ENCODE data around the gene UPK3B. TPM values are rescaled to one million over a fixed set of nuclear protein-coding genes. Genes with fewer than 3 reads are reported as not detected.
"Not testable (repeated sequence)": the region's sequence is repeated elsewhere in the genome, so short reads cannot be mapped to it uniquely, and the experiment has no call there.

Gene UPK3B
- 10 to 100 TPM; 16.7 to 63.9 TPM for polyA plus RNA-seq

- H3K9me3 ChIP-seq (ENCODE audit: control insufficient read depth in 2 of 2, insufficient read depth in 1 of 2, low read depth in 1 of 2, low read length in 1 of 2) = no peaks in the 10 kb centered on the region
- H3K27me3 ChIP-seq (ENCODE audit: control insufficient read depth in 1 of 2, insufficient read depth in 2 of 2, low read length in 2 of 2) = no peaks in the 10 kb centered on the region
- peak within 1 kb of the TSS; percentile 26 to 32 for H3K4me3 ChIP-seq (ENCODE audit: low read depth in 1 of 2, low read length in 2 of 2)
- H3K27ac ChIP-seq (ENCODE audit: low read depth in 2 of 2, low read length in 1 of 2) = peak within 1 kb of the TSS; percentile 58 to 63
- peaks cover under 1 to 12% of the 10 kb centered on the region in 2 donors for H3K36me3 ChIP-seq (ENCODE audit: control insufficient read depth in 2 of 2, insufficient read depth in 2 of 2, low read length in 1 of 2)
- H3K4me1 ChIP-seq (ENCODE audit: control insufficient read depth in 2 of 2, insufficient read depth in 2 of 2, low read length in 1 of 2) = peaks cover 0 to 11% of the 10 kb centered on the region in 2 donors
- 36 to 37% methylated on average over 20 of the region's 20 CpGs for WGBS, 2 donors
These were observed at the start of gene UPK3B for GRCh38 chr7:76509931-76510877. TSS of gene UPK3B (plus strand) at chr7:76510552. CDS start at chr7:76510653, 101 bp downstream.

- H3K9me3 ChIP-seq (ENCODE audit: control insufficient read depth in 2 of 2, insufficient read depth in 1 of 2, low read depth in 1 of 2, low read length in 1 of 2); H3K27me3 ChIP-seq (ENCODE audit: control insufficient read depth in 1 of 2, insufficient read depth in 2 of 2, low read length in 2 of 2); H3K36me3 ChIP-seq (ENCODE audit: control insufficient read depth in 2 of 2, insufficient read depth in 2 of 2, low read length in 1 of 2); H3K27ac ChIP-seq (ENCODE audit: low read depth in 2 of 2, low read length in 1 of 2); H3K4me1 ChIP-seq (ENCODE audit: control insufficient read depth in 2 of 2, insufficient read depth in 2 of 2, low read length in 1 of 2); H3K4me3 ChIP-seq (ENCODE audit: low read depth in 1 of 2, low read length in 2 of 2): not testable (repeated sequence)
- WGBS, 2 donors = 81 to 83% methylated on average over 9 to 14 of the region's 20 CpGs
These were observed 49.6 kb upstream of the UPK3B start for GRCh38 chr7:76460767-76461166.

- peak within 1 kb of the TSS; percentile 44 to 54 for H3K4me3 ChIP-seq (ENCODE audit: low read depth in 1 of 2, low read length in 2 of 2)
- peak within 1 kb of the TSS; percentile 59 to 82 for H3K27ac ChIP-seq (ENCODE audit: low read depth in 2 of 2, low read length in 1 of 2)
- not testable (repeated sequence) for H3K4me1 ChIP-seq (ENCODE audit: control insufficient read depth in 2 of 2, insufficient read depth in 2 of 2, low read length in 1 of 2); H3K27me3 ChIP-seq (ENCODE audit: control insufficient read depth in 1 of 2, insufficient read depth in 2 of 2, low read length in 2 of 2); H3K36me3 ChIP-seq (ENCODE audit: control insufficient read depth in 2 of 2, insufficient read depth in 2 of 2, low read length in 1 of 2); H3K9me3 ChIP-seq (ENCODE audit: control insufficient read depth in 2 of 2, insufficient read depth in 1 of 2, low read depth in 1 of 2, low read length in 1 of 2)
- WGBS, 2 donors = 2% methylated on average over 15 to 21 of the region's 54 CpGs
These were observed 48.8 kb upstream of the UPK3B start, which contains the start of gene DTX2 for GRCh38 chr7:76461464-76462101. TSS of gene DTX2 (plus strand) at chr7:76461709. CDS start at chr7:76480510, 18,801 bp downstream.

GRCh38 chr7:76462271-76462882 is 48.0 kb upstream of the UPK3B start:
- H3K27ac ChIP-seq (ENCODE audit: low read depth in 2 of 2, low read length in 1 of 2); H3K4me3 ChIP-seq (ENCODE audit: low read depth in 1 of 2, low read length in 2 of 2): not testable (repeated sequence)
- WGBS, 2 donors = no CpG with 5 or more reads among the region's 17 CpGs

DNA sequence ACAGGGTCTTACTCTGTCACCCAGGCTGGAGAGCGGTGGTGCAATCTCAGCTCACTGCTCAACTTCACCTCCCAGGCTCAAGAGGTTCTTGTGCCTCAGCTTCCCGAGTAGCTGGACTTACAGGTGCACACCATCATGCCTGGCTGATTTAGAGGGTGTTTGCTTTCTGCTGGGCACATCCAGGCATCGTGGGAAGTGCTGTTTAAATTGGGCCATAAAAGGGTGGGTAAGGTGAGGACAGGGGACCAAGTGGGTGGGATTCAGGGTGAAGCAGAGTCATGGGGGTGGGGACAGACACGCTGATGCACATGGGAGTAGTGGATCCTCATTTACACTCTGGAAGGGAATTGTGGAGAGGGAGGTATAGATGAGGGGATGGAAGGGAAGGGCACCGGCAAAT is 45.4 kb upstream of the UPK3B start:
- H3K36me3 ChIP-seq (ENCODE audit: control insufficient read depth in 2 of 2, insufficient read depth in 2 of 2, low read length in 1 of 2); H3K9me3 ChIP-seq (ENCODE audit: control insufficient read depth in 2 of 2, insufficient read depth in 1 of 2, low read depth in 1 of 2, low read length in 1 of 2); H3K4me1 ChIP-seq (ENCODE audit: control insufficient read depth in 2 of 2, insufficient read depth in 2 of 2, low read length in 1 of 2); H3K27me3 ChIP-seq (ENCODE audit: control insufficient read depth in 1 of 2, insufficient read depth in 2 of 2, low read length in 2 of 2): not testable (repeated sequence)
- Histone ChIP-seq H3K4me3 (ENCODE audit: low read depth in 1 of 2, low read length in 2 of 2) (peak overlapping the region in 1 of 2 donors; percentile 19), H3K27ac (ENCODE audit: low read depth in 2 of 2, low read length in 1 of 2) (peak overlapping the region in 1 of 2 donors; percentile 4)
- 62 to 73% methylated on average over 4 of the region's 5 CpGs for WGBS, 2 donors

More at GRCh38 chr7:76462271-76462882, 48.0 kb upstream of the UPK3B start:
- not testable (repeated sequence) for H3K36me3 ChIP-seq (ENCODE audit: control insufficient read depth in 2 of 2, insufficient read depth in 2 of 2, low read length in 1 of 2); H3K9me3 ChIP-seq (ENCODE audit: control insufficient read depth in 2 of 2, insufficient read depth in 1 of 2, low read depth in 1 of 2, low read length in 1 of 2); H3K4me1 ChIP-seq (ENCODE audit: control insufficient read depth in 2 of 2, insufficient read depth in 2 of 2, low read length in 1 of 2); H3K27me3 ChIP-seq (ENCODE audit: control insufficient read depth in 1 of 2, insufficient read depth in 2 of 2, low read length in 2 of 2)

GRCh38 chr7:76465950-76466349 is 44.4 kb upstream of the UPK3B start:
- not testable (repeated sequence) for H3K27me3 ChIP-seq (ENCODE audit: control insufficient read depth in 1 of 2, insufficient read depth in 2 of 2, low read length in 2 of 2); H3K9me3 ChIP-seq (ENCODE audit: control insufficient read depth in 2 of 2, insufficient read depth in 1 of 2, low read depth in 1 of 2, low read length in 1 of 2); H3K4me1 ChIP-seq (ENCODE audit: control insufficient read depth in 2 of 2, insufficient read depth in 2 of 2, low read length in 1 of 2); H3K27ac ChIP-seq (ENCODE audit: low read depth in 2 of 2, low read length in 1 of 2); H3K36me3 ChIP-seq (ENCODE audit: control insufficient read depth in 2 of 2, insufficient read depth in 2 of 2, low read length in 1 of 2); H3K4me3 ChIP-seq (ENCODE audit: low read depth in 1 of 2, low read length in 2 of 2)
- WGBS, 2 donors = no CpG with 5 or more reads among the region's 8 CpGs

DNA sequence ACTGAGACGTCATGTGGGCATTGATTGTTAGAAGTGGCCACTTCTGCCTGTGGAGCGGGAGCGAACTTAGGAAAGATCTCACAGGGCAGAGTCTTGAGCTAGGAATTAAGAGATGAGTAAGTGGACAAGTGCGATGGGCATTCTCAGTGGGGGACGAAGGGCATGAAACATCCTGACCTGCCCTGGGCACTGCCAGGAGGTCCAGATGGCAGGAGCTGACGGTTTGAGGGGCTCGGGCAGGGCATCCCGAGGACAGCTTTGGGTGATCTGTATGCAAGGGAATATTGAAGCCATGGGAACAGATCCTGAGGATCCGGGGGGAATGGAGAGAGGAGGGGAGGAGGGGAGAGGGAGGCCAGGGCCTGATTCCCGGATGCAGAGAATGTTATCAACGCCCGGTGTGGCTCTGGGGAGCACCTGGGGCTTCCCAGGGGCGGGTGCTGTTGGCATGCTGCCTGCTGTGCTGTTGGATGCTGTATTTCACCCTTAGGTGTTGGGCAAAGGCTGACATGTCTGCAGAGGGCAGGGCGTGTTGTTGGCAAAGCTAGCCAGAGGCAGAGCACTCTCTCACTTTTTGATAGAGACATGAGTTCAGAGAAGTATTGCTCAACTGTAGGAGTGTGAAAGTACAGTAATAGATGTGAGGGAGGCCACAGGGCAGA is 42.5 kb upstream of the UPK3B start:
- not testable (repeated sequence) for H3K4me3 ChIP-seq (ENCODE audit: low read depth in 1 of 2, low read length in 2 of 2); H3K36me3 ChIP-seq (ENCODE audit: control insufficient read depth in 2 of 2, insufficient read depth in 2 of 2, low read length in 1 of 2); H3K4me1 ChIP-seq (ENCODE audit: control insufficient read depth in 2 of 2, insufficient read depth in 2 of 2, low read length in 1 of 2); H3K9me3 ChIP-seq (ENCODE audit: control insufficient read depth in 2 of 2, insufficient read depth in 1 of 2, low read depth in 1 of 2, low read length in 1 of 2); H3K27me3 ChIP-seq (ENCODE audit: control insufficient read depth in 1 of 2, insufficient read depth in 2 of 2, low read length in 2 of 2)
- WGBS, 2 donors = 47 to 49% methylated on average over 10 of the region's 14 CpGs
- H3K27ac ChIP-seq (ENCODE audit: low read depth in 2 of 2, low read length in 1 of 2) = peak overlapping the region; percentile 5 to 55

- not testable (repeated sequence) for H3K4me1 ChIP-seq (ENCODE audit: control insufficient read depth in 2 of 2, insufficient read depth in 2 of 2, low read length in 1 of 2); H3K9me3 ChIP-seq (ENCODE audit: control insufficient read depth in 2 of 2, insufficient read depth in 1 of 2, low read depth in 1 of 2, low read length in 1 of 2); H3K27ac ChIP-seq (ENCODE audit: low read depth in 2 of 2, low read length in 1 of 2); H3K36me3 ChIP-seq (ENCODE audit: control insufficient read depth in 2 of 2, insufficient read depth in 2 of 2, low read length in 1 of 2); H3K27me3 ChIP-seq (ENCODE audit: control insufficient read depth in 1 of 2, insufficient read depth in 2 of 2, low read length in 2 of 2); H3K4me3 ChIP-seq (ENCODE audit: low read depth in 1 of 2, low read length in 2 of 2)
- 87 to 88% methylated on average over 8 to 10 of the region's 10 CpGs for WGBS, 2 donors
These were observed 38.7 kb upstream of the UPK3B start for GRCh38 chr7:76471556-76472221.

- not testable (repeated sequence) for H3K36me3 ChIP-seq (ENCODE audit: control insufficient read depth in 2 of 2, insufficient read depth in 2 of 2, low read length in 1 of 2); H3K9me3 ChIP-seq (ENCODE audit: control insufficient read depth in 2 of 2, insufficient read depth in 1 of 2, low read depth in 1 of 2, low read length in 1 of 2)
- WGBS, 2 donors = 97 to 100% methylated on average over 2 of the region's 6 CpGs
These were observed 37.3 kb upstream of the UPK3B start for GRCh38 chr7:76473097-76473496.

More at GRCh38 chr7:76473097-76473496, 37.3 kb upstream of the UPK3B start:
- H3K27ac ChIP-seq (ENCODE audit: low read depth in 2 of 2, low read length in 1 of 2); H3K4me1 ChIP-seq (ENCODE audit: control insufficient read depth in 2 of 2, insufficient read depth in 2 of 2, low read length in 1 of 2); H3K4me3 ChIP-seq (ENCODE audit: low read depth in 1 of 2, low read length in 2 of 2); H3K27me3 ChIP-seq (ENCODE audit: control insufficient read depth in 1 of 2, insufficient read depth in 2 of 2, low read length in 2 of 2): not testable (repeated sequence)
